HCEC 1CT (cell line): ENCODE measurements around the gene MBTPS1.

Source experiments
- DNase-seq: peaks from one replicate; pipeline ENCODE4 v3.0.0-alpha.2; 2017

The MBTPS1 gene

DNA sequence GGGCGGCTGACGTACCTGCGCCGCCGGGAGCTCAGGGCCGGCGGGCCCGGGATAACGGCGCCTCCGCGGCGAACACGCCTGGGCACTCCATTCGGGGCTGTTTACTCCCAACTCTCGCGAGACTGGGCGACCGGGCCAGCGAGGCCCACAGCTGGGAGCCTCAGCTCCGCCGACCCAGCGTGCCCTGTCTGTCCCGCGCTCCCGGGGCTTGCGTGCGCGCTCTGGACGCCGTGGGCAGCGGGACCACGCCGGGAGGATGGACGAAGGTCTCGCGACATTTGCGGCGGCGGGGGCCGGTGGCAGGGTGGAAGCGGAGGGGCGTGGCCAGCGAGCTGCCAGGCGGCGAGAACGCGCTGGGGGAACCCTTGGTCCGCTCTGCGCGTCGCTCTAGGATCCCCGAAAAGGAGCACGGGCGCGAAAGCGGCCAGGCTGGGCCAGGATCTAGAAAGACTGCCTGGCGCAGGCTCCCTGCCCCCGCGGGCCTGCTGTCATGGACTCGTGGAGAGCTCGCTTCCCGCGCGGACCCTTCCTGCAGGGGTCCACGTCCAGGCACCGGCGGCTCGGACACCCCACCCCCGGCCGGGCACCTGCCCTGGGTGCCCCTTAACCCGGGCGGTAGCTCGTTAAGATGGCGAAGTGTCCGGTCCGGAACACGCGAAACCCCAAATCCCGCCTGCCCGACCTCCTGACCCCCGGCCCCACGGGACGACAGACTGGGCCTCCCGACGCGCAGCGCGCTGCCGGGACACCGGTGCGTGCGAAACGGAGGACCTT, at the start of gene MBTPS1:
TSS of gene MBTPS1 (minus strand) at position 223 of the 774 bp plus-strand sequence. CDS start 15,159 bp downstream, outside the sequence.
- peak; percentile 97 for DNase-seq

DNA sequence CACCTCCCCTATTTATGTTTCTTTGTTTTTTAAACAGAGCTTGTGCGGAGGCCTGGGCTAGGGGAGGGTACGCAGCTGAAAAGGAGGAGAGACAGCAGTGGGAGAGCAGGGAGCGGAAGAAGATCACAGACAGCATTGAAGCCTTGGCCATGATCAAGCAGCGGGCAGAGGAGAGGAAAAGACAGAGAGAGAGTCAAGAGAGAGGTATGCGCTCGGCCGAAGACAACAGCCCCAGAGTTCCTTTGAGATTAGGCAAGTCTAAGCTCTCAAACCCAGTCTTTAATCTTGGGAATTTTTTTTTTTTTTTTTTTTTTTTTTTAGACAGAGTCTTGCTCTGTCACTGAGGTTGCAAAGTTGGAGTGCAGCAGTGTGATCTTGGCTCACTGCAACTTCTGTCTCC, 49.0 kb upstream of the MBTPS1 start:
- no peak for DNase-seq

DNA sequence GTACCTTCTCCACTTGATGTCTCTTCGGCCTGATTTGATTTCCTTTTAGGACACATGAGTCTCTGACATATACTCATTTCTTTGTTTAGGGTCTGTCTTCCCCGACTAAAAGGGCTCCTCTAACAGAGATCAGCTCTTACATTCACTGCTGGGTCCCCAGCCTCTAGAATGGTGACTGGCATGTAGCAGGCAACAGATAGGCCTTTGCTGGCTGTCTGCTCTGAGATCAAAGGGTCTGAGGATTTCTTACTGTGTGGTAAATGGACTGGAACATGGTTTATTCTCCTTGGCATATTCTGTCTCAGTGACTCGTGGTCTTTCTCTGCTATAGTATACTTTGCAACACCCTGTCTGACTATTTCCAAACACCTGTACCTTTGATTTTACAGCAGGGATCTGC, 45.1 kb upstream of the MBTPS1 start:
- DNase-seq, result no peak

DNA sequence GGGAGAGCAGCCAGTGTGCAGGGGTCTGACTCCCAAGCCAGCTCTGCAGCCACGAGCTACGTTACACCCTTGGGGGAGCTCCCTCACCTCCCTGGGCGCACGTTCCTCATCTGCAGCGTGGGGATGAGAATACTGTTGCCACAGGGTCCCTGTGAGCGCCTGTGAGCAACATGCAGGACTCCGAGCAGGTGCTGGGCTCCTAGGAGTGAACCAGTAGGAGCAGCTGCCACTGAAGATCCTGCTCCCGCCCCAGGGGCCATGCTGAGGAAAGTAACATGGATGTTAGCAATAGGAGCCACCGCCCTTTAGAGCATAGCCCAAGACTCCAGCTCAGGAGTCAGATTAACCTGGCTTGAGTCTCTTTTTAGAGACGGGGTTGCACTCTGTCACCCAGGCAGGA, 44.3 kb upstream of the MBTPS1 start:
- no peak for DNase-seq

DNA sequence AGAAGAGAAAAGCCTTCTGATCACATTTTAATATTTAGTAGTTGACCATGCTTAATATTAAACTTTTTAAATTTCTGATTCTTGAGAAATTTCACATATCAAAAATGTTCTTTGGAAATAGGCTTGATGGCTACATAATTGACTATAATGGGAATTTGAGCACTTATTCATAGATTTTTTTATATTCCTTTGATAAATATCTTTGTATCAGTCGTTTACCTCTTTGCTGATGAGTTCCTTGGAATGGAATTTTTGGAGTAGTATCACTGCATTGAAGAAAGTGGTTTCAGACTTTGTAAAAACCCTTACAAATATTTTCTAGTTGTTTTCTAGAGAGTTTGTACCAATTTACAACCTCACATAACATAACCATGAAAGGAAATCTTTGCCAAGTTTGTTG, 43.1 kb upstream of the MBTPS1 start:
- DNase-seq, result no peak

DNA sequence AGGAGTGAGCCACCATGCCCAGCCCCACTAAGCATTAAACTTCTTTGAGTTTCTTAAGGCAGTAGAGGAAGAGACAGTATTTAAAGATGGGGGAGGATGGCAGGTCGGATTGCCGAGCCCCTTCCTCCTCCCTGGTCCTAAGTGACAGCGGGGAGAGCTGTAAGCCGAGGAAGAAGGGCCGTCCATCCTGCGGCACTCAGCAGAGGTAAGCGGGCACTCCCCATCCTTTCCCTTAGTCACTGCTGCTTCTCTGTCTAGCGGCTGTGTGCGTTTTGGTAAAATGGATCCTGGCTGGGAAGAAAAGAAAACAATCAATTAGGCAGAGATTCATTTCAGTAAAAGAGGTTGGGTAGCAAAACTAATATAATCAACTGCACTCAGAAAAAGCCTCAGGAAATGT, 42.3 kb upstream of the MBTPS1 start:
- DNase-seq, result no peak

DNA sequence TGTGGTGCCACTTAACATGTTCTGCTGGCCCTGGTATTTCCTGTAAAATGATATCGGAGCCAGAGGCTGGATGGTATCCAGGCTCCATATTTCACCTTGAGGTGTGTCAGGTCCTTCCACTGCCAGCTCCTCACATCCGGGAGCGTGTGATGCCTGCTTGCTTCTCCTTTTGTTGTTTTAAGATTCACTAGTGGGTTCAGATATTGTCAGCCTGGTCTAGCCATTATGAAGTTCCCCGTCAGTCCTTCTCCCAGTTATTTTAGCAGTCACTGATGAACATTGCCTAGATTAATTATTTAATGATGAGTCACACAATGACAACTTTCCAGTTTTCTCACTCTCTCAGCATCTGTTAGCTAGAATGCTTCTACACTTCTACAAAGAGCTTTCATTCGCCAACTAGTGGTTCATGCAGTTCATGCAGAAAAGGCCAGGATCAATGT, 39.6 kb upstream of the MBTPS1 start:
- DNase-seq, result peak; percentile 34

DNA sequence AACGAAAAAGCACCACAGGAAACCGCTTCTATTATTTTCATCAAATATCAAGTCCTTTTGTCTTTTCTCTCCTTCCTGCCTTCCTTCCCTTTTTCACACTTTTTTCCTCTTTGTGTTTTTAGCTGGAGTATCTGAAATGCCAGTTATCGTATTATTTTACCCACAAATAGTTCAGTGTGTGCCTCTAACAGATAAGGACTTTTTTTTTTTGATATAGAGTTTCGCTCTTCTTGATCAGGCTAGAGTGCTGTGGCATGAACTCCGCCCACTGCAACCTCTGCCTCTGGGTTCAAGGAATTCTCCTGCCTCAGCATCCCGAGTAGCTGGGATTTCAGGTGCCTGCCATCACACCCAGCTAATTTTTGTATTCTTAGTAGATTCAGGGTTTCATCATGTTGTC, 39.0 kb upstream of the MBTPS1 start:
- DNase-seq, result no peak

DNA sequence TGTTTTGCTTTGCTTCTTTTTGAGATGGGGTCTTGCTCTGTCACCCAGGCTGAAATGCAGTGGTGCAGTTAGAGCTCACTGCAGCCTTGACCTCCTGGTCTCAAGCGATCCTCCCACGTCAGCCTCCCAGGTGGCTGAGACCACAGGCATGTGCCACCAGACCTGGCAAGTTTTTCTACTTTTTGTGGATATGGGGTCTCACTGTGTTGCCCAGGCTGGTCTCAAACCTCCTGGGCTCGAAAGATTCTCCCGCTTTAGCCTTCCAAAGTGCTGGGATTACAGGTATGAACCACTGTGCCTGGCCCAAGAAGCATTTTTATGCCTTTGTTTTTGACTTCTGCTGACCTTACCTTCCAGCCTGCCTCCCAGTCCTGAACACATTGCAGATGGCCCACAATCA, 38.5 kb upstream of the MBTPS1 start:
- DNase-seq, result no peak

DNA sequence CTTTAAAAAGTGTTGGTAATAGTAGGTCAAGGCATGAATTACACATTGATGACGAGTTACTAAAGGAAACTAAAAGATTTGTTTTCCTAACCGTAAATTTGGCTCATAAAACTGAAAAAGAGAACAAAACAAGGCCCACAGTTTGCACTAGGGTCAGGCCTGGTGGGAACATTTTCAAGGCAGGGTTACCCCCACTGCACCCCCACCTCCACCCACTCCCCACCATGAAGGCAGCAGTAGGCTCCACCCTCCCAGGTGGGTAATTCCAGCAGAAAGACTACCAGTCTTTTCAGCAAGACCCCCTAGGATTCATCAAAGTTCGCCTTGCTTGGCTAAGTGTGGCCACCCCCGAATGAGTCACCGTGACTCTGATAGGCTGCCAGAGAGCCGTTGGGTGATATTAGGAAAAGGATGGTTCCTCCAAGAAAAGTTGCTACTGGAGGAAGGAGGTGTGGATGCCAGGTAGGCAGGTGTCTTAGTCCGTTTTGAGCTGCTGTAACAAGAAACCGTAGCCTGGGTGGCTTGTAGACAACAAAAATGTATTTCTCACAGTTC, 37.0 kb upstream of the MBTPS1 start:
- DNase-seq, result no peak

DNA sequence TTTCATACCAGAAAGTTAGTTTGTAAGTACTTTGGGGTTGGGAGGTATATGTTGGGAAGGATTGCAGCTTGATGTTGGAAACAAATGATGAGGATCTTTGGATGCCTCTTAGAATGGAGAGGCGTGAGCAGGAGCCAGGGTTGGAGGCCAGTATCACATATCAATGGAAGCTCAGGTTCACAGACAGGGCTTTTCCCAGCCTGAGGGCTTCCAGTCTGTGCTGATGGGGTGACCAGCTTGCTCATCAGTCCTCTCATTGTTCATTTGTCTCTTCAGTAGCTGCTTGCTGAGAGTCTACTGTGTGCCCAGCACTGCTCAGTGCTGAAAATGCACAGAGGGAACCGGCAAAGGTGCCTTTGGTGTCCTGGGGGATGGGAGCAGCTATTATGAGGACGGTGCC, 34.2 kb upstream of the MBTPS1 start:
- no peak for DNase-seq

DNA sequence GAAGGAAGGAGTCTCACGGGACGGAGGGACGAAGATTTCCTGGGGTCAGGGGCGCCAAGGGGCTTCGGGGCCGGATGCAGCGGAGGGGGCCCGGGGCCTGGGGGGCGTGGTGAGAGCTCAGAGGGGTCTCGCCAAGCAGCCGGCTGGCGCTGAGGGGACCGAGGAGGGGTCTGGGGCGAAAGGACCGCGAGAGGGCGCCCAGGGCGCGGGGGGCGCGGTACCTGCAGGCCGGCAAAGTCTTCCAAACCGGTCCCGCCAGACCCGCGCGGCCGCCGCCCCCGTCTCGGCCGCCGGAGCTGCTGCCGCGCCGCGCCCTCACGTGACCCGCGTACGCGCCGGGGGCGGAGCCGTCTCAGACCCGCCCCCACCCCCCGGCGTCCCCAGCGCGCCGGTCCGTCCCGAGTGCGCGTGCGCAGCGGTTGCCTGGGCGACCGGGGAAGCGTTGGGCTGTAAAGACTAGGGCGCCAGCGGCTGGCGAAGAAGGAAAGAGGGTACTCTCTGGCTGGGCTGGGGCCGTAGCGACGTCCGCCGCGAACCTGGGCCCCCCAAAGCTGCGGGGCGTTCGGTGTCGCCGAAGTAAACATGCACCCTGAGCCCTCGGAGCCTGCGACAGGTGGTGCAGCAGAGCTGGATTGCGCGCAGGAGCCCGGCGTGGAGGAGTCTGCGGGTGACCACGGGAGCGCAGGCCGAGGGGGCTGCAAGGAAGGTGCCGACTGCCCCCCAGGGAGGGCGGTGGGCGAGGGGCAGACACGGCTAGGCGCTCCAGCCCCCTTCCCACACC, 28.3 kb upstream of the MBTPS1 start, which contains the start of the genes DNAAF1 and HSDL1:
TSS of gene DNAAF1 (plus strand) at position 450 of the 781 bp plus-strand sequence. CDS start at position 583, 133 bp downstream.
TSS of gene HSDL1 (minus strand) at position 319 of the 781 bp plus-strand sequence. CDS start 13,856 bp downstream, outside the sequence.
- peak; percentile 71 for DNase-seq

DNA sequence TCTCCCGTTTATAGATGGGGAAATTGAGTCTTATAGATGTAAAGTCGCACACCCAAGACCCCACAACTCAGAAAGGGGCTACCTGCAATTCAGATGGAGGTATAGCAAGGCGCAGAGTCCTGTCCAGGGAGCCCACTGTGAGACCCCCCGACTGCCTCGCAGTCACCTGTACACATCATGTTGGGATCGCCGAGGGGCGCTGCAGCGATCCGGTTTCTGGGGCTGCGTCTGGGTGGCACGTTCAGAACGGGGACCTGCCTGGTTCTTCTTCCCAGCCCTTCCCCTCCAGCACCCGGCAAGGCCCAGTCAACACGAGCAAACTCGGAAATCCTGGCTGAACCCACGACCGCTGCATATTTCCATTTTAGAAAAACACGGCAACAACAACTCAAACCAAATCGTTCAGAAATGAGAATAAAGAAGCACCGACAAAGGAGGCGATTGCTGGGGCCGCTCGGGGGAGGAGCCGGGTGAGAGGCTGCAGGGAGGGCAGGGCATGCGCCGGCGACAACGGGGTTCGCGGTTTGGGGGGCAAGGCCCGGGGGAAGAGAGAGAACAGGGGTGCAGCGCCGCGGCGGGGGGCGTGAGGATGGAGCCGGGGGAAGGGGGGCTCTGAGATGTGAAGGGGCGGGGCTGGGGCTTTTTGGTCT, 27.6 kb upstream of the MBTPS1 start:
- DNase-seq, result peak; percentile 5

DNA sequence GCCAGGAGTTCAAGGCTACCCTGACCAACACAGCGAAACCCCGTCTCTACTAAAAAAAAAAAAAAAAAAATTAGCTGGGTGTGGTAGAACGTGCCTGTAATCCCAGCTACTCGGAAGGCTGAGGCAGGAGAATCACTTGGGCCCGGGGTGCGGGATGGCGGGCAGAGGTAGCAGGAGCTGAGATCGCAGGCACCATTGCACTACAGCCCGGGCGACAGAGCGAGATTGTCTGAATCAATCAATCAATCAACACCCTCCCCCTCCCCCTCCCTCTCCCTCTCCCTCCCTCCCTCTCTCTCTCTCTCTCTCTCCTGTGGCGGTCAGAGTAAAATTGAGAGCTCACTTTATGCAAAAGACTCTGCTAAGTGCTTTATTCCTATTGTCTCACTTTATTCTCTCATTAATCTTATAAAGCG, 27.1 kb upstream of the MBTPS1 start:
- DNase-seq, result no peak

DNA sequence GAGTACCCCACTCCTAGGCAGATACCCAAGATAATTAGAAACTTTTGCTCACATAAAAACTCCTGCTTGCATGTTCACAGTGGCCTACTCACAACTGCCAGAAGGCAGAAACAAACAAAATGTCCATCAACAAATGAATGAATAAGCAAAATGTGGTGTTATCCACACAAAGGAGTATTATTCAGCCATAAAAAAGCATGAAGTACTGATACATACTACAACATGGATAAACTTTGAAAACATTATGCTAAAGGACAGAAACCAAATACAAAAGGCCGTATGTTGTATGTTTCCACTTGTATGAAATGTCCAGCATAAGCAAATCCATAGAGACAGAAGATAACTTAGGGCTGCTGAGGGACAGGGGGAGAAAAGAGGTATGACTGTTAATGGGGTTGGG, 26.3 kb upstream of the MBTPS1 start:
- DNase-seq, result no peak

DNA sequence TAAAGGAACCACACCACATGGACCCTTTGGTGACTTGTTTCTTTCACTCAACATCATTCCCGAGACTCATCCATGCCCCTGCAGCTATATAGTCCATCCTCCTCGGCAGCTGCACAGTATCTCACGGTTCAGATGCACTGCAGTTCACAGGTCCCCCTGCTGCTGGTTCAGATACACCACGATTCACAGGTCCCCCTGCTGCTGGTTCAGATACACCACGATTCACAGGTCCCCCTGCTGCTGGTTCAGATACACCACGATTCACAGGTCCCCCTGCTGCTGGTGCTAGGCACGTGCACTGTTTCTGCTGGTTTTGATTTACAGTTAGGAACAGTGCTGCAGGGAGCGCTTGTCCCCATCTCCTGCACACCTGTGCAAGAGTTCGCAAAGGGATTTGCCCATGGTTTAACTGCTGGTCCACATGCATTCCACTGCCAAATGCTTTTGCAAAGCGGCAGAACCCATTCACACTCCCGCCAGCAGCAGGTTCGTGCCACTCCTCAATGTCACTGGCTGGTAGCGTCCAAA, 24.5 kb upstream of the MBTPS1 start:
- DNase-seq, result no peak

DNA sequence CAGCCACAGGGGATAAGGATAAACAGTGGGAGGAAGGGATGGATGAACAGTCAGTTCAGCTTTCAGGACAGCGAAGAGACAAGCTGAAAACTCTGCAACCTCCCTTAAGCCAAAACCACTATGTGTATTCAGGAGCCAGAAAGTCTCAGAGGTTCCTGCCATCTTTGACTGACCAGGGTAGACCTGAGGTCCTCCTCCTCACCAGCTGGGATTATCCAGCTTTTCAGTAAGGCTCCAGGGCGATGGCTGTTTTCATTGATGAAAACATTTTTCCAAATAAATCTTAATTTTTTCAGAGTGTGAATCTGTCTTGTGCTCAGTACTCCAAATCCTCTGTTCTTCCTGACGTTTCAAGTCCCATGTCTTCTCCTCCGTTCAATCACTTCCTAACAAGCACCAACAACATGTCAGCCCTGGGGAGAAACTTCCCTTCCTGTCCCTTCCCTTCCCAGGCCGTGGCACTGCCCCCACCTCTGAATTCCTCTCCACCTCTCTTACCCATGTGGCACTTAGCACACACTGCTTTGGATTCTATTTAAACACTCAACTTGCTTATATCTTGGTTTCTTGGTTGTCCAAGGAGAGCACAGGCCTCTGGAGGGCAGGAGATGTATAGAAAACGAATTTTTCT, 23.0 kb upstream of the MBTPS1 start:
- no peak for DNase-seq

DNA sequence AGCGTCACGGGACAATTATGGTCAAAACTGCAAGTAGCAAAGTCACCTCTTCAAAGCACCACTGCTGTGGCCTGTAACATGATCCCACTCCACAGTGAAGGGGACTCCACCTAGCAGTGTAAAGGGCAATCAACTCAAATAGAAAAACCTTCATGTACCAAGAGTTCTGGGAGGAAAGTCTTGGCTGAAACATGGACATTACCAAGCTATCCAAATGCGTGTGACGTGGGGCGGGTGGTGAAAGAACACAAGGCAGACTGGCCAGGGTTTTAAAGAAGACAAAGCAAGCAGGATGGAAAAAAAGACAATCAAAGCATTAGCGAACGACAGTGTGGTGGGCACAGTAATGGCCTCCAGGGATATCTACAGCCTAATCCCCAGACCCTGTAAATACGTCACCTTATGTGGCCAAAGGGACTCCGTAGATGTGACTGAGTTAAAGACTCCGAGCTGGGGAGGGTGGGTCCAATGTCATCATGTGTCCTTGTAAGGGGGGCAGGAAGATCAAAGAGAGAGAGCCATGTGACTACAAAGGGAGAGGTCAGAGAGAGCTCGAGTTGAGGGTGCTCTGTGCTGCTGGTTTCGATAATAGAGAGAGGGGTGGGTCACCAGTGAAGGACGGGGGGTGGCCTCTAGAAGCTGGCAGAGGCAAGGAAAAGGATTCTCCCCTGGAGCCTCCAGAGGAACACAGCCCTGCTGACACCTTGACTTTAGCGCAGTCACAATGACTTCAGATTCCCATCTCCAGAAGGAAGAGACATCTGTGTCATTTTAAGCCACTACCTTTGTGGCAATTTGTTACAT, 22.3 kb upstream of the MBTPS1 start:
- DNase-seq, result no peak

DNA sequence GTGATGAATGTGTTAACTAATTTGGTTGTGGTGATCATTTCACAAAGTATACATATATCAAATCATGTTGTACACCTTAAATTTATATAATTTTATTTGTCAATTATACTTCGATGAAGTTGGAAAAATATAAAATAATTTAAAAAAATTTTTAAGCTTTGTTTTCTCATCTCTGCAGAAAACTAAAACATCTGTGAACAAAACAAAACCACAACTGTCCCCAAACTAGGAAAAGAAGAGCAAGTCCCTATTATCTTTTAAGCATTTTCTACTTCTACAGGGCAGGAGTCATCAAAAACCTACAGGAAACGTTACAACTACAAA, 21.7 kb upstream of the MBTPS1 start:
- DNase-seq, result no peak

DNA sequence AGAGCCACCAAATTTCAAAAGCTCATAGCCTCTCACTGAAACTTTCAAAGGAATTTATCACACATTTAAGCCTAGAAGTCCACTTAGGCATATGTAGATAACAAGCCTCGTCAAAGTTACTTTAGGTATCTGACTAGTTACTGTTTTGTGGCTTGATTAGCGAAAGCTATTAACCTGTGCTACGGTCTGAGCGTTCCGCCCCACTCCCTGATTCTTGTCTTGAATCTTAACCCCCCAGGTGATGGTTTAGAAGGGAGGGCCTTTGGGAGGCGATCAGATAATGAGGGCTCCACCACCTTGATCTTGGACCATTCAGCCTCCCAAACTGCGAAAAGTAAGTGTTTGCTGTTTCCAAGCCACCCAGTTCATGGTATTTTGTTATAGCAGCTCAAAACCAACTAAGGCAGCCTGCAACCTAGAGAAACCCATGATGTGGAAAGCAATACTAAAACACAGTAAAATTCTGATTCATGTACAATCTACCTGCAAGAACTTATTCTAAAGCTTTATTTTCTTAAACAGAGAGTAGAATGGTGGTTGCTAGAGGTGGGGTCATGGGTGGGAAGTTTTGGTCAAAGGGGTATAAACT, 21.1 kb upstream of the MBTPS1 start:
- DNase-seq, result no peak

DNA sequence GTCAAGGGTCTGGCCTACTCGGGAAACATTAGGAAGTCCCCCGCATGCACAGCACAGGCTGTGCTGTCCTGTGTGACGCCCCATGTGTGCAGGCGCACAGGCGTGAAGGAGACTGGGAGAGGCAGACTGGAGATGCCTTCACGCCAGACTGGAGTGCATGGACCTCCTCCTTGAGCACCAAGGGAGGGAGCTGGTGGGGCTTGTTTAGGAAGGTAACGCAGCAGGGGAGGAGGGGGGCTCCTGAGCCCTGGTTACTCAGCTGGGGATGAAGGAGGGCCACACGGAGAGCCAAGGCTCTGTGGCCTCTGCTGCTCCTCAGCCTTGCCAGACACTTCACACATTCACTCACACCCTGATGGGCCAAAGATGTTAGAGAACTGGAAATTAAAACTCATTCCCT, 20.5 kb upstream of the MBTPS1 start:
- DNase-seq, result no peak
